HFF-Myc (cell line): ENCODE measurements around the gene FREY1.

Experiments used
- DNase-seq: peaks from one replicate; pipeline ENCODE4 v3.0.0-alpha.2; 2011; ENCODE audit warnings: low read depth; ENCODE audit errors: extremely low read depth
- H3K4me3 ChIP-seq: replicated peaks from 2 replicates; pipeline ENCODE4 v1.5.1; 2011; ENCODE audit warnings: low read depth, mild to moderate bottlenecking, control low read depth, low read length
- CTCF ChIP-seq: IDR thresholded peaks from 2 replicates; pipeline ENCODE4 v1.5.1; 2012; ENCODE audit warnings: mild to moderate bottlenecking, low read depth, low read length, control low read depth; ENCODE audit errors: missing control alignments

FREY1 gene

DNA sequence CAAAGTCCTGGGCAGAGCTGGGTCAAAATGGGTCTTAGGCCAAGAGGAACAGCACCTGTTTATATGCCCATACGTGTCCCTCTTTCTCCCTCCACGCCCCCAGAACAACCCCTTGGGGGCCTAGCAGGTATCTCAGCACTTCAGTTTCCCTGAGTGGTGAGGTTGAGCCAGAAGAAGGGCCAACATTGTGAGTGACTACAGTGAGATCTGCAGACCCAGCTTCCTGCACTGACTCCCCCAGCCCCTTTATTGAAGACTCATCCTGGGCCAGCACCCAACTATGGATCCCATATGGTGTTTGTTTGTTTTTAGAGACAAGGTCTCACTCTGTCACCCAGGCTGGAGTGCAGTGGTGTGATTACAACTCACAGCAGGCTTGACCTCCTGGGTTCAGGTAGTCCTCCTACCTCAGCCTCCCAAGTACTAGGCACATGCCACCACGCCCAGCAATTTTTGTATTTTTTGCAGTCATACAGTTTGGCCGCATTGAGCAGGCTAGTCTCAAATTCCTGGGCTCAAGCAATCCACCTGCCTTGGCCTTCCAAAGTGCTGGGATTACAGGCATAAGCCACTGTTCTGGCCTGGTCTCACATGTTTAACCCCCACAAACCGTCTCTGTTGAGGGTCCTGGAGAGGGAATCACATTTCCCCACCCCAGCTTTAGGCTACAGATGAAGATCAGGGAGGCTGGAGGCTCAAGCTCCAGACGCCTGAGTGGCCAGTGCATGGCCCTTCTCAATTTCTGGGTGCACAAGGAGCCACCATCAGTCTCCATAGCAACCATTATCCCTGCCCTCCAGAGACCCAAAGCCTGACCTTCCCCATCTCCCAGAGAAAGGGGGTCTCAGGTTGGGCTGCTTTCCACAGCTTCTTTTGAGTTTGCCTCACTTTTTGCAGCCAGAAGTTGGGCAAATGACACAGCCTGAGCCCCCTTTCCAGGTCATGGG lies 13.7 kb upstream of the FREY1 start:
- no peak for TF ChIP-seq CTCF
- no peak overlapping the region for H3K4me3 ChIP-seq
- no peak for DNase-seq

- H3K4me3 ChIP-seq, result no peak overlapping the region
- no peak for DNase-seq
- no peak for TF ChIP-seq CTCF
These were observed 12.9 kb upstream of the FREY1 start for GRCh38 chr11:45919806-45920530.

DNA sequence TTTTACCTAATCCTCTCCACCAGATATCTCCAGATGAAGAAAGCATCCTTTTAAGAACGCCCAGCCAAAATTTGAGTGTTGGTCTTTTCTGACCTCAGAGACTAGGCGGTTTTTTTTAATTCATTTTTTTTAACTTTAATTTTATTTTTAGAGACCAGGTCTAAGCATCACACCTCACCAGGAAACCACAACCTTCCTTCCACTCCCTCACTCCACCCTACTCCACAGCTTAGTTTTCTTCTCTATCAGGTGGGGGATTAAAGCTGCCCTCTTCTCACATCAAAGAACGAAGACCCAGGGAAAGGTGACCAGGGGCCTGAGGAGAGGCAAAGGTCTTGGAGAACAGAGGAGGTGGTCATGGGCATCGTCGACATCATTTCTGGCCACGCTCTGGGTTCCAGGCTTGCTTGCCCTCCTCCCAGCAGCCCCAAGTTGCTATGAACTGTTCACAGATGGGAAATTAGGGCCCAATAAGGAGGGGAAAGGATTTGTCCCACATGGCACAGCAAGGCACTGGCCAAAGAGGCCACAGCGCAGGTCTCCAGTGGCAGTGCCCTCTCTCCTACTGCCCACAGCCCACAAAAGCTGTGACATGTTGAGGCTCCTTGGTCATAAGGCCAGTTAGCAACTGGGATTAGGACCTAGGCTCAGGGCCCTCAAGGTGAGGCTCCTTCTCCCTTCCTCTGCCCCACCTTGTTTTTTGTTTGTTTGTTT lies 12.0 kb upstream of the FREY1 start:
- no peak for TF ChIP-seq CTCF
- no peak for DNase-seq
- H3K4me3 ChIP-seq, result peak overlapping the region; percentile 95

DNA sequence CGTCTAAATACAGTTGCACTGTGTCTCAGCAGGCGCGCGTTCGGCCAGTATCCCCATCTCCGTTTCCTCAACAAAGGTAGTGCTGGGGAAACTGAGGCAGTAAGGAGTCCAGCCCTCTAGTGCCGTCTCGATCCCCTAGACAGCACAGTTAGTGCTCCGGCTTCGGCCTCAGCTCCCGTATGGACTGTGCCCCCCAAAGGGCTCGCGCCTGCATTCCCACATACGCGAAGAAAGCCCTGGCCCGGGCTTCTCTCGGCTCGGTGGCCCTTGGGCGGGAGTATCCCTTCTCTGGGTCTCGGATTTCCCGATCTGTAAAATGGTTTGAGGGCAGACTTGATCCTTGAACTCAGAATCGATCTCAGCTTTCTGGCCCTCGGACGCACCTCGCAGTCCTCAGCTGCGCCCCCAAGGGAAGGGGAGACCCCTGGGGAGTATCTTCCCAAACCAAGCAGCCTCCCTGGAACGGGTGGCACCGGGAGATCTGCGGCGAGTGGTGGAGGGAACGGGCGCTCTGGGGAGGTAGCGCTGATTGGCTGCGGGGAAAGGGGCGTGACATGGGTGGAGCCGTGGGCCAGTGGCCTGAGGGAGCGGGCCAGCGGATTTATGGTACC lies 11.4 kb upstream of the FREY1 start:
- H3K4me3 ChIP-seq, result peak overlapping the region; percentile 95
- no peak for TF ChIP-seq CTCF
- peak; percentile 19 for DNase-seq

- DNase-seq, result peak; percentile 96
- H3K4me3 ChIP-seq, result peak within 1 kb of the TSS; percentile 95
- TF ChIP-seq CTCF, result no peak
These were observed 10.7 kb upstream of the FREY1 start, which contains the start of gene PEX16 for GRCh38 chr11:45917623-45918330. TSS of gene PEX16 (minus strand) at chr11:45917877. CDS start at chr11:45917811, 66 bp downstream.

DNA sequence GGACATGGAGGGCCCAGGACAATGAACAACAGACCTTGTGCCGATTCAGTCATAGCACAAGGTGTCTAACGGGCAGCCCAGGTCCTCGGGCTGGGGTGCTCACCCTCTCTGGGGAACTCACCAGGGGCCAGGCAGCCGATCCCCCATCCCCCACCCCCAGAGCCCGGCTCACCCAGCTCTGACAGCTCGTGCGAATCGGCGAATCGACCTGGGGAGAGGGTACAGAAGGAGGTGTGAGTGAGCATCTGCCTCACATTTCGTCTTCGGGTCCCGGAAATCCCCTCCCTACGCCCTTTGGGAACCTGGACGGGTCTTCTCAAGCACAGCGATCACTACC lies 10.2 kb upstream of the FREY1 start:
- no peak for TF ChIP-seq CTCF
- no peak for DNase-seq
- peak overlapping the region; percentile 95 for H3K4me3 ChIP-seq
